Thyroid gland (tissue), 4 donors: ENCODE results near the gene TMEM260. TPM values are rescaled to one million over a fixed set of nuclear protein-coding genes. Genes with fewer than 3 reads are reported as not detected.
A peak's percentile ranks its signal among the peaks of the same experiment; 100 is the strongest.

Source experiments
- DNase-seq, 2 donors: peaks; one replicate each; pipeline ENCODE4 v3.0.0-alpha.2; 2019
- H3K27ac ChIP-seq, 3 donors: fragments of 200-600 bp; sonication (generic); 1 replicate in 2 of 3; 2 replicates in 1 of 3; pipeline ENCODE4 v1.5.1; 2016 to 2019; ENCODE audit warnings: mild to moderate bottlenecking in 1 of 3, moderate library complexity in 1 of 3
- H3K27me3 ChIP-seq: fragments of 200-600 bp; sonication (generic); one replicate; pipeline ENCODE4 v1.5.1; 2019
- H3K36me3 ChIP-seq, 2 donors: fragments of 200-600 bp; sonication (generic); one replicate each; pipeline ENCODE4 v1.5.1; 2016 to 2019
- H3K4me1 ChIP-seq, 2 donors: fragments of 200-600 bp; sonication (generic); one replicate each; pipeline ENCODE4 v1.5.1; 2017 to 2019
- H3K4me3 ChIP-seq, 3 donors: fragments of 200-600 bp; sonication (generic); replicated peaks in 1 of 3; 1 replicate in 2 of 3; 2 replicates in 1 of 3; pipeline ENCODE4 v1.5.1; 2016; ENCODE audit warnings: mild to moderate bottlenecking in 1 of 3
- H3K9me3 ChIP-seq: fragments of 200-600 bp; sonication (generic); one replicate; pipeline ENCODE4 v1.5.1; 2017
- POLR2A ChIP-seq, 2 donors: fragments of 450-650 bp; IDR thresholded peaks; one replicate each; pipeline ENCODE4 v1.6.1; 2017; ENCODE audit warnings: antibody characterized with exemption in 2 of 2, mild to moderate bottlenecking in 2 of 2, moderate library complexity in 1 of 2
- WGBS, 2 donors: methylation state at CpG; one replicate each; pipeline ENCODE4 v1.1.5; 2017; 5-methylcytosine and 5-hydroxymethylcytosine counted together
- intact Hi-C: fragments of 100-400 bp; cut with DNase I; formaldehyde crosslinking; loops from one replicate; pipeline ENCODE4 v1.15.1; 2023
- total RNA-seq, 4 donors: library from RNA; depleted of rRNA; stranded (reverse); fragments of >200 nt; gene quantifications; one replicate each; pipeline ENCODE4 v1.2.3, GENCODE V29; 2016
- TF ChIP-seq, protein P1 (sequence below), 6 experiments: fragments of 200-600 bp in 3 of 6; fragments of 450-650 bp in 3 of 6; sonication (generic) in 3 of 6; IDR thresholded peaks; one replicate each; pipeline ENCODE4 v1.5.1; 2016 to 2019; ENCODE audit warnings: antibody characterized with exemption in 6 of 6, mild to moderate bottlenecking in 2 of 6, inconsistent platforms in 1 of 6, moderate library complexity in 1 of 6

TMEM260 gene
- total RNA-seq, 4 donors from 2014 or later: 26.3 to 43.8 (median 39.4) TPM

- Histone ChIP-seq H3K4me3 (no peak overlapping the region), H3K9me3 (no peaks in the 10 kb centered on the region), H3K27ac (no peak overlapping the region), H3K27me3 (no peaks in the 10 kb centered on the region), H3K36me3 (no peaks in the 10 kb centered on the region), H3K4me1 (no peaks in the 10 kb centered on the region)
- intact Hi-C loops: no loop called here
- no peak for DNase-seq
- TF ChIP-seq POLR2A (IDR thresholded peaks at IDR 0.05): no peak
- TF ChIP-seq, protein P1, sequence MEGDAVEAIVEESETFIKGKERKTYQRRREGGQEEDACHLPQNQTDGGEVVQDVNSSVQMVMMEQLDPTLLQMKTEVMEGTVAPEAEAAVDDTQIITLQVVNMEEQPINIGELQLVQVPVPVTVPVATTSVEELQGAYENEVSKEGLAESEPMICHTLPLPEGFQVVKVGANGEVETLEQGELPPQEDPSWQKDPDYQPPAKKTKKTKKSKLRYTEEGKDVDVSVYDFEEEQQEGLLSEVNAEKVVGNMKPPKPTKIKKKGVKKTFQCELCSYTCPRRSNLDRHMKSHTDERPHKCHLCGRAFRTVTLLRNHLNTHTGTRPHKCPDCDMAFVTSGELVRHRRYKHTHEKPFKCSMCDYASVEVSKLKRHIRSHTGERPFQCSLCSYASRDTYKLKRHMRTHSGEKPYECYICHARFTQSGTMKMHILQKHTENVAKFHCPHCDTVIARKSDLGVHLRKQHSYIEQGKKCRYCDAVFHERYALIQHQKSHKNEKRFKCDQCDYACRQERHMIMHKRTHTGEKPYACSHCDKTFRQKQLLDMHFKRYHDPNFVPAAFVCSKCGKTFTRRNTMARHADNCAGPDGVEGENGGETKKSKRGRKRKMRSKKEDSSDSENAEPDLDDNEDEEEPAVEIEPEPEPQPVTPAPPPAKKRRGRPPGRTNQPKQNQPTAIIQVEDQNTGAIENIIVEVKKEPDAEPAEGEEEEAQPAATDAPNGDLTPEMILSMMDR (IDR thresholded peaks at IDR 0.05): no peak
- WGBS, 2 donors: 65 to 69% methylated on average over 2 of the region's 2 CpGs
These were observed 78.0 kb downstream of the TMEM260 start for GRCh38 chr14:56657604-56658003.

GRCh38 chr14:56659378-56659777 is 79.8 kb downstream of the TMEM260 start:
- Histone ChIP-seq H3K27me3 (no peaks in the 10 kb centered on the region), H3K4me1 (no peaks in the 10 kb centered on the region), H3K27ac (no peak overlapping the region), H3K4me3 (no peak overlapping the region), H3K36me3 (no peaks in the 10 kb centered on the region), H3K9me3 (no peaks in the 10 kb centered on the region)
- intact Hi-C loops: no loop called here
- no peak for DNase-seq
- TF ChIP-seq POLR2A (IDR thresholded peaks at IDR 0.05): no peak
- TF ChIP-seq, protein P1 (IDR thresholded peaks at IDR 0.05): no peak
- WGBS, 2 donors: 37 to 42% methylated on average over 8 of the region's 8 CpGs

DNA sequence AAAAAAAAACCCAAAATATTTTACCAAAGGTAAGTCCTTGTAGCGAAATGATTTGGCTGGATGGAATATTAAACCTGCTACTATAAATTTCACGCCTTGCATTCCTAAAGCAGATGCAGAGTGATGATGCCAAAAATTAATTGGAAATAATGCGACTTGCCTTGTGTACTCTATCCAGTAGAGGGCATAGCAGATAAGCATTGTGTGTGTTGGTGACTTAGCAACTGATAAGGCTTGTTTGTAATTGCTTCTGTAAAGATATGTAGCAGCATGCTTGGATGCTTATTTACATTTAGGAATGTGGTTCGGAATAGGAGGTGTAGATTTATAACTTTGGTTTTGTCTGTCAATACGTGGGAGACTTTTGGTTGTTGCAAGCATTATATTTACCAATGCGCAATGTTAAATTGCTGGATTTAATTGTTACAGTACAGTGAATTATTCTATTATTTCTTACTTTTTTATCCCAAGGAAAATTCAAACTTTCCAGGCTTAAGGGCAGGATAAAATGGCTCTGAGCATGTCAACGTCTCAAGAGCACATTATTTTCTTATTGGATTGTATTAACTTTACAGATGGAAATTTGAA is 80.5 kb downstream of the TMEM260 start:
- Histone ChIP-seq H3K9me3 (no peaks in the 10 kb centered on the region), H3K27me3 (no peaks in the 10 kb centered on the region), H3K4me1 (no peaks in the 10 kb centered on the region), H3K4me3 (no peak overlapping the region), H3K36me3 (no peaks in the 10 kb centered on the region), H3K27ac (no peak overlapping the region)
- no peak for TF ChIP-seq POLR2A (IDR thresholded peaks at IDR 0.05)
- TF ChIP-seq, protein P1 (IDR thresholded peaks at IDR 0.05): peak in 4 of 6 experiments; percentile 20 to 66 (median 58)
- WGBS, 2 donors: 35 to 36% methylated on average over 7 of the region's 7 CpGs
- DNase-seq: no peak
- intact Hi-C loops: no loop called here

- Histone ChIP-seq H3K4me1 (peaks cover 0 to 3% of the 10 kb centered on the region in 2 donors), H3K27ac (no peak overlapping the region), H3K4me3 (no peak overlapping the region), H3K9me3 (no peaks in the 10 kb centered on the region), H3K27me3 (no peaks in the 10 kb centered on the region), H3K36me3 (no peaks in the 10 kb centered on the region)
- 65 to 73% methylated on average over 6 of the region's 6 CpGs for WGBS, 2 donors
- intact Hi-C loops: no loop called here
- TF ChIP-seq POLR2A (IDR thresholded peaks at IDR 0.05): no peak
- TF ChIP-seq, protein P1 (IDR thresholded peaks at IDR 0.05): no peak
- DNase-seq: no peak
These were observed 81.2 kb downstream of the TMEM260 start for GRCh38 chr14:56660677-56661389.

DNA sequence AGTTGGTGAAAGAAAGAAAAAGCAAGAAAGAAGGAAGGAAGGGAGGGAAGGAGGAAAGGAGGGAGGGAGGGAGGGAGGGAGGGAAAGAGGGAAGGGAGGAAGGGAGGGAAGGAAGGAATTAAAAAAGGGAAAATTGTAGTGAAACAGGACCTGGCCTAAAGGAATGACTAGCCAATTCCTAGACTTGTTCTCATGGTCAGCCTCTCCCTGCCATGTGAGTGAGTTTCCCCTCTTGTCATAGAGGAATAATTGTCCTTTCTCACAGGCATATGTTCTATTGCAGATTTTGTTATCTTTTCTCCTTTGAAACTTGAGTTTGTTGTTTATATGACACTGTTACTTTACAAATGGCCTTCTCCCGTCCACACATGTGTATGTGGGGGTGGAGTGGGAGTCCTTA is 81.9 kb downstream of the TMEM260 start:
- Histone ChIP-seq H3K9me3 (no peaks in the 10 kb centered on the region), H3K36me3 (no peaks in the 10 kb centered on the region), H3K27me3 (no peaks in the 10 kb centered on the region), H3K27ac (no peak overlapping the region), H3K4me3 (no peak overlapping the region), H3K4me1 (peaks cover 0 to 3% of the 10 kb centered on the region in 2 donors)
- 56 to 85% methylated on average over 1 of the region's 1 CpG for WGBS, 2 donors
- no peak for DNase-seq
- intact Hi-C loops: no loop called here
- TF ChIP-seq, protein P1 (IDR thresholded peaks at IDR 0.05): no peak
- no peak for TF ChIP-seq POLR2A (IDR thresholded peaks at IDR 0.05)
